HS-5 (cell line): ENCODE results near the gene RNF25.

Experiments used
- DNase-seq: peaks from one replicate; pipeline ENCODE4 v3.0.0-alpha.2; 2012; ENCODE audit warnings: low read depth

Gene RNF25

DNA sequence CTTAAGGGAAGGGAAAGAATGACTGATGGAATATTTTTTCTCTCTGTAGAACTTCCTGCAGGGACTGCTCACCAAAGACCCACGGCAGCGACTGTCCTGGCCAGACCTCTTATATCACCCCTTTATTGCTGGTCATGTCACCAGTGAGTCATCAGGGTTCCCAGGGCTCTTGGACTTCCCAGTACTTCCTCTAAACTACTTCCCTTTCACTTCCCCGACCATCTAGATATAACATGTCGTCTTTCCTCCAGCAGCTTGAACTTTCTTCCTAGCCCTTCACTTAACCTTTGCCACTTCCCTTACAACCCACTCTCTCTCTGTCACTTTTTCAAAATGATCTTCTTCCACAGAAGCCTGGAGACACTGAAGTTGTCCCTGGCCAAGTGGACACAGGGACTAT lies 7.3 kb upstream of the RNF25 start:
- DNase-seq: no peak

DNA sequence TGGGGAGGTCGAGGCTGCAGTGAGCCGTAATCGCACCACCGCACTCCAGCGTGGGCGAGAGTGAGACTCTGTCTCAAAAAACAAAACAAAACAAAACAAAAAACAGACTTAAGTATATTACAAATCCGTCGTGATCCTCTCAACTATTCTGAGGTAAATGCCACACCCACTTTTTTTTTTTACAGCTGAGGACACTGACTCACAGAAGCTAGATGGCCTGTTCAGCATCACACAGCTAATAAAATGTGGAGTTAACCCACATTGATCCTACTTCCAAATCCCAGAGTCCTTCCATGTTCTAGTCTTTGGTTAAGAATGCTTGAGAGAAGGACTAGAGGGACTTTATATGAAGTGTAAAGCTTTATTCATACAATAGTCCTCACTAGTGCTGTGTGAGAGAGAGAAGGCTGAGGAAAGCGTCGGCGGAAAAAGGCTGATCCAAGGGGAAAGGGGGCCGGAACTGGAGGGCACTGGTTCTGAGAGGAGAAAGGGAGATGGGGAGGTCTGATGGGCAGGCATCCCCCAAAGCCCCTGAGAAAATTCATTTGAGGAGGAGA lies 627 bp downstream of the RNF25 start:
- DNase-seq: no peak

DNA sequence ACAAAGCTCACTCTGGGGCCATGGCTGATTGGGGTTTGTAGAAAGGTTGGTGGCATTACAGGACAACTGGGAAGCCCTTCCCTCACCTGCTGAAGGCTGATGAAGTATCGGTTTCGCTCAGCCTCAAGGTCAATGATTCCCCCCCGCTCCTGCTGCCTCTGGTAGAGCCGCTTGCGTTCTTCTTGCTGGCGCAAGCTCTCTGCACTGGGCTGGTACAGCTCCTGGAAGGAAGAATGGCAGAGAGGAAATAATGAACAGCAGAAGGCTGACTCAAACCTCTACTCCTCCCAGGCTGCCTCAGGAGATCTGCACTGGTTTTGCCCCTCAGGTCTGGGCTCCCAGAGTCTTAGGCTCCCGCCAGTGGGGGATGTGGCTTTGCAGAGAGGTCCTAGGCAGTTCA lies 7.1 kb downstream of the RNF25 start:
- no peak for DNase-seq

DNA sequence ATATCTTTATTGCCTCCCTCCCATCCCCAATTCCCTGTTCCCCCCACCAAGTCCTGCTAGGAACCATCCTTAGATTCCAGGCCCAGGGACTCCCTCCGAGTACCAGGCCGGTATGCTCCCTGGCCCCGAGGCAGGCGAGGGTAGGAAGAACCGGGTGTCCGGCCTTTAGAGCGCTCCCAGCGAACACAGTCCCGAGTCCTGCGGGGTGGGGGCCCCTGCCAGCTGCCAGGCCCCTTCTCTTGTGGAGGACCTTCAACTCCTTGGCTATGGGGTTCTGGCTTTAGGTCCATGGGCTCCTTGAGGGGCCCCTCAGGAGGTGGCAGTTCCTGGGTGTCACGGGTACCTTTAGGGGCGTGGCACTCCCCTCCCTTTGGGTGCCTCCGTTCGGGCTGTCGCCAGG lies 7.9 kb downstream of the RNF25 start:
- DNase-seq: no peak

DNA sequence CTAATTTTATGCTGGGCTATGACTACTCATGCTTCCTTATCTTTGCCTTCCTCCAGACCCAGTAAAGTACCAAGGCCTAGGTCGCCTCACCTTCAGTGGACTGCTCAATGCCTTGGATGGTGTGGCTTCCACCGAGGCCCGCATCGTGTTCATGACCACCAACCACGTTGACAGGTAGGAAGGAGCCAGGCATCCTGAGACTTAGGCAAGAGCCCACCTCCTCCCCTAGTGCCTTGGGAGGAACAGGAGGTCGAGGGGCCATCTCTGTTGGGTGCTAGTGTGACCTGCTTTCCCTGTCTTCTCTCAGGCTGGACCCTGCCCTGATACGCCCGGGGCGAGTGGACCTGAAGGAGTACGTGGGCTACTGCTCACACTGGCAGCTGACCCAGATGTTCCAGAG lies 9.0 kb downstream of the RNF25 start:
- DNase-seq: no peak

DNA sequence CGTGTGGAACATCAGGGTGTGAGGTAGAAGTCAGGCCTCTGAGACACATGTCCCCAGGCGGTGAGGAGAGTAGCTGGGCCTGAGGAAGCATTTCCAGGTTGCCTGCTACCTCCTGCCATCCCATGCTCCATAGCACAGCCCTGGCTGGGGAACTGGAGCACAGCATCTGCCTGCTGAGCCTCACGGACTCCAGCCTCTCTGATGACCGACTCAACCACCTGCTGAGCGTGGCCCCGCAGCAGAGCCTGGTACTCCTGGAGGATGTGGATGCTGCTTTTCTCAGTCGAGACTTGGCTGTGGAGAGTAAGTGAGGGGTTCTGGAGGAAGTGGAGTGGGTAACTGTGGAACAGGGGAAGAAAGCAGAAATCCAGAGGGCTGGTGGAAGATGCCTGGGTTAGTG lies 9.4 kb downstream of the RNF25 start:
- DNase-seq: no peak

DNA sequence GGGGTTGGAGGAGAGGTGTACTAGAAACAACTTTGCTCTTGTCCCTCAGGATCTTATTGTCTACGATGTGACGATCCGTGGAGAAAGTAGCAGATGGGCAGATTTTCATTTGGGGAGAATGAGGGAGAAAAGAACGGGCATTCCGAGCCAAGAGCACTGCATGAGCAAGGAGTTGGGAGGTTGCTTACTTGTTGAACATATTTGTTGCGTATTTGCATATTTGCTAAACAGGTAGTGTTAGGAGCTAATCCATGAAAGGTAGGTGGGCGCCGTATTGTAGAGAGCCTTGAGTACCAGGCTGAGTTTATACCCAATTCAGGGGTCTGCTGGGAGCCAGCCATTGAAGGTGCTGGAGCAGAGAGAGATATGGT lies 11.8 kb downstream of the RNF25 start:
- DNase-seq: no peak

DNA sequence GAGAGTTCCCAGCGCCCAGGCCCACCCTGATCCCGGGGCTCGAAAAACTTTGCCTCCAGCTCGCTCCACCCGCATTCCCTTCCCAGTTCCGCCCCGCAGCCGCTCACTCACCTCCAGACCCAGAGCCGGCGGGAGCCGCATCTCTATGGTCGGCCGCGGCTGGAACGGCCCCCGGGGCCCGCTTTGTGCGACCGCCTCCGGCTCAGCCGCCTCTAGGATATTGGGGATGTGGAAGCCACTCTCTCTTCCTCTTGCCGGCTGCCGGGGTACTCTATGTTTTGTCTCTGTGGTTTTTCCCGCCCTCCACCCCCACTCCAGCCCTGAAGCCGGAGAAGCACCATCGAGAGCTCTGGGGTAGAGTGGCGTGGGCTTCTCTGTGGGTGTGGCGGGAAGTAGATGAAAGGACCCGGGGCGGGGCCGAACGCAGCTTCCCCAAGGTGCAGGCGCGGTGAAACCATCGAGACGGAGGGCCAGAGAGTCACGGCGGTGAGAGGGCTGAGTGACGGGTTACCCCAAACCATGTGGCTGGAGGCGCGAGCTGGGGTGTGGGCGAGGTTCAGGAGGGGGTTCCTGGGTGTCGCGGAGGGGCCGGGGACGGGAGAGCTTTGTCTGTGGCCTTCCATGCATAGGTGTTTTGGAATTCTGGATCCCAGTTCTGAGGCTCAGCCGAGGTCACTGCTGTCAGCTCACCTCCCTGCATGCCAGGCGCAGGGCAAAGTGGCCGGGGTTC lies 12.4 kb downstream of the RNF25 start, which contains the start of the genes BCS1L and ZNF142:
Gene BCS1L, plus strand, starts transcription at position 426 of the 730 bp plus-strand sequence. CDS start 1,305 bp downstream, outside the sequence.
Gene ZNF142, minus strand, starts transcription at position 366 of the 730 bp plus-strand sequence. CDS start 3,194 bp downstream, outside the sequence.
- DNase-seq: peak; percentile 64

DNA sequence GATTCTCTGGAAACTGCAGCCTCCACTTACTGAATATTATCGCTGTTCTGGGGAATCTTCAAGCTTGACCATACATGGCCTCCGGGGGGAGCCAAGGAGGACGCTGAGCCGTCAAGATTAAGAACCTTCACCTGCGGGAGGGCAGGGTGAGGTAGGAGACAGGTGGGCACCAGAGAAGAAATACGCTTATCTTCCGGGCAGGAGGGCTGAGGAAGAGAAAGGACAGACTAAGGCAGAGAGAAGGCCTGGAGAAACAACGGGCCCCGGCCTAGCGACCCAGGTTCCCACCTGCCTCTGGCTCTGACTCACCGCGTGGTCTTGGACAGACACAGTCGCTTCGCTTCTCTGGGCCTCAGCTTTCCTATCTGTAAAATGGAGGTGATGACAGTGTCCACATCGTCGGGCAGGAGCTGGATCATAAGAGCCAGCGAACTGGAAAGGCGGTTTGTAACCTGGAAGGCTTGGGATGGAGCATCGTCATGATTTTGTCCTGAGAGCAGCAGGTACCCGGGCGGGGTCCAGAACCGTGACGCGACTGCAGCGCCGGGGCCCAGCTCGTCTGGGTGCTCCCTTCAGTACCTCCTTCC lies 13.0 kb downstream of the RNF25 start:
- DNase-seq: no peak

DNA sequence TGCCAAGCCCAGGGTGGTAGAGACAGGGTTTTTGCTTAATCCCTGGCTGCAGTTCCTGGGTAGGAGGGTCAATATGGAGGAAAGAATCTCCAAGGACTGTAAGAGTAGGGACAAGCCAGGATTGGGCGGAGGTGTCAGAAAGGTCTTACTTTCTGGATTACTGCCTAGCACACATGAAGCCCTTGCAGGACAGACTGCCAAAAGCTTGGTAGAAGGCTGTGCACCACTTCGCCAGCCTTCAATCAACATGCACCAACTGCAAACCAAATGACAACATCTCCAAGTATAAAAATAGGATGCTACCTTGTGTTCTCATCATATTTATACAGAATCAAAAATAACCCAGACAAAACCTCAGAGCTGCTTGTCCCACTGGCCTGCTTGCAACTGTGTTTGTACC lies 16.1 kb downstream of the RNF25 start:
- DNase-seq: no peak

DNA sequence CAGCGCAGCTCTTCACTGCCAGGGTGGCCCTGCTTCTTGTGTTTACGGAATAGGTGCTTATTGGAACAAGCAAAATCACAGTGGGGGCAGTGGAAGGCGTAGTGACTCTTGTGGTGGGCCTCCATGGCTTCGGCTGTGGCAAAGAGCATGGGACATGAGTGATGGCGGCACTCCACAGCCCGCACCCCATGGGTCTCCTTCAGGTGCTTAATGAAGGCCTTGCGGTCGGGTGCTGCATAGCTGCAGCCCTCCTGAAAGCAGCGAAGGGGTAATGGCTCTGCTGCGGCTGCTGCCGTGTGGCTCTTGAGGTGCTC lies 23.1 kb downstream of the RNF25 start:
- DNase-seq: no peak

DNA sequence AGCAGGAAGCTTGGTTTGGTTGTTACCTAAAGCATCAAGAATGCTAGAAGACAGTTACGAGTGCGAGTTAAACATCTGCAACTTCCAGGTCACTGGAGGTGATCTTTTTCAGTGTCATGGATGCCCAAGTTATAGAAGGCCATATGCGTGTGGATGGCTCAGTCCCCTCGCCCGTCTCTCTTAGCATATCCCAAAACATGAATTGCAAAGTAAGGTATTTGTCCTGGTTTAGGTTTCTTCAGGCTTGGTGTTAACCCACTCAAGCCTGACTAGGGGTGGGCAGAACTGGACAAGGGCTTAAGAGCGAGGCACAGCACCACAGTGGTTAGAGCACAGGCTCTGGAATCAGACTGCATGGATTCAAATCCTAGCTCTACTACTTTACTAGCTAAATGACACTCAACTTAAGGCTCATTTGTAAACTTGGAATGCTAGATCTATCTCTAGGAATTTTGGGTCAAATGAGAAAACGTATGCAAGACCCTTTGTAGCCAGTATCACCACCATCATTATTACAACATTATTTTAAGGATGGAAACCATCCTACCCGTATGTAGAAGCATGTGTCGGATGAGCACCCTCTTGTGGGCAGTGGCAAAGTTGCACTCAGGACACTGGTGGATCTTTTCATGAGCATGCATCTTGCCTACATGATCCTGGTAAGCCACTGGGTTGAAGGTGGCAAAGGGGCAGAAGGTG lies 23.6 kb downstream of the RNF25 start:
- no peak for DNase-seq

DNA sequence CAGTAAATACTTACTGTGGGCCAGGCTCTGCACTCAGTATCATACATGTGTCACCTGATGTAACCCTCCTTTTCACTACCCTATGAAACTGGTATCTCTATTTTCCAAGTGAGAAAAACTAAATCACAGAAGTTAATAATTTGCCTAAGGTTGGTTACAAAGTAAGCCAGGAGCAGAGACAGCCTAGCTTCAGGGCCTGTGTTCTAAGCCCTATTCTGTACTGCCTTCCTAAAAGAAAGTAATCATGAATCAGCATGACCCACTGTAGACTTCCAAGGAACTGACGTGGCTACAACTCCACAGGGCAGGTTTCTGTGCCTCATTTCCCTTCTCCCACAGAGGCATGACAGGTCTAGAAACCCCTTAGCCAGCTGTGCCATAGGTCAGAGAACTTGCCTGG lies 26.7 kb downstream of the RNF25 start:
- DNase-seq: no peak

DNA sequence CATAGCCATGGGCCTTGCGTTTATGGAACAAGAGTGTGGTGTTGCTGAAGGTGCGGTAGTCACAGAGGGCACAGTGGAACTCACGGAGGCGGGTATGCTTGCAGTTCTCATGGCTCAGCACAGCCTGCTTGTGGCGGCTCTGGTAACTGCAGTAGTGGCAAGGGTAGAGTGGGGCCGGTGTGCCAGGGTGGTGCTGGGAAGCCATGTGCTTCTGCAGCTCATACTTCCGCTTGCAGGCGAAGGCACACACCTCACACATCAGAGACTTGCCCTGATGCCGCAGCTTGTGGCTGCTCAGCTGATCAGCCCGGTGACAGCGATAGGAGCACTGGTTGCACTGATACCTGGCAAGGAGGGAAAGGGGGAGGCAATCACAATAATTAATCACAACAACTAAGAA lies 27.1 kb downstream of the RNF25 start:
- DNase-seq: no peak

DNA sequence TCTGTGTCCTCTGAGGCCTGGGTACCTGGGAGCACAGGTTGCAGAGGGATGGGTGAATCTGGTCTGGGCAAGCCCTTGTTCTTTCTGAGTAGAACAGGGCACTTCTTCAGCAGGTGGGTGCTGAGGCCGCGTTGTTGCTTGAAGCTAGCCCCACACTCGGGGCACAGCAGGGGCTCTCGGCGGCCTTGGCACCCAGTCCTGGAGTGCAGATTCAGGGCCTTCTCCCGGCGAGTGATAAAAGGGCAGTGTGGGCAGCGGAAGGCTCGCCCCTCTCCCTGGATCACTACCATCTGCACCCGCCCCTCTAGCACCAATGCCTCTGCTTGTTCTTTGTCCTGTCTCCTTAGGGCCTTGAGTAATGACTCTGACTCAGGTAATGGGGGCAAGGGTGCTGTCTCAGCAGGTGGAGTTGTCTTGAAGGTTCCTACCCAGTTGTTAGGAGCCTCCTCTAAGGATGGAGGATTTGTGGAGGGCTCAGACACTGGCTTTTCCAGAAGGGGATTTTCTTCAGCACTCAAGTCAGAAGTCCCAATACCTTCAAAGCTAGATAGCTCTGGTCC lies 28.0 kb downstream of the RNF25 start:
- DNase-seq: no peak

DNA sequence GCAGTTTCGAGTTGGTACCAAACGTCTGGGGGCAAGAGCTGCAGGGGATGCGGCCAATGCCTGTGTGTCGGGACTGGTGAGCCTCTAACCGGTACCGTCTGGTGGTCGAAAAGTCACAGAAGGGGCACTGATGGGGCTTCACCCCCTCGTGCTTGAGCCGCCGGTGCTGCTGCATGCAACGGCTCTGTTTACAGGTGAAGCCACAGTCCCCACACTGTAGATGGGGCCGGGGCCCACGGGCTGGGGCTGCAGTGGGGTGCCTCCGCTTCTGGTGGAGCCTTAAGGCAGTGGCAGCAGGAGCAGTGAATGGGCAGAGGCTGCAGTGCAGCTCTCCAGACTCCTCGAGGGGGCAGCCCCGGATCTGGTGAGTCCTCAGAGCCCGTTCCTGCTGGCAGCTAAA lies 29.0 kb downstream of the RNF25 start:
- no peak for DNase-seq

DNA sequence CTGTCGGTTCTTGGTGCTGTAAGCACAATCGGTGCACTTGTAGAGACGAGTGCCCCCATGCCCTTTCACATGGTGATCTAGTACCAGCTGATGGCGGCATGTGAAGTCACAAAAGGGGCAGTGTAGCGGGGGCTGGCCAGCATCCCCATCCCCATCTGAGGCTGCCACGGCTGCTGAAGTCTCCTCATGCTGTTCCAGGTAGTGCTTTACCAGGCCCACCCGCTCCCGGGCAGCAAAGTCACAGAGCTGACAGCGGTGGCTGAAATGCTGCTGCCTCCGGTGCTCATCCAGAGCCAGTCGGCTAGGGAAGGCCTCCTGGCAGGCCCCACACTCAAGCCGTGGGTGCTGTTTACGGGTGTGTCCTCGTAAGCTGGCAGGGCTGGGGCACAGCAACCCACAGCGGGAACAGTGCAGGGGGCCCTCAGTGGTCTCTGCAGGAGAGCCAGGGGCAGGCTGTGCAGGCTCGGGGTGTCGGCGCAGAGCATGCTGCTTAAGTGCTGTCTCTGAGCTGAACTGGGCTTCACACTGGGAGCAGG lies 29.6 kb downstream of the RNF25 start:
- DNase-seq: no peak

DNA sequence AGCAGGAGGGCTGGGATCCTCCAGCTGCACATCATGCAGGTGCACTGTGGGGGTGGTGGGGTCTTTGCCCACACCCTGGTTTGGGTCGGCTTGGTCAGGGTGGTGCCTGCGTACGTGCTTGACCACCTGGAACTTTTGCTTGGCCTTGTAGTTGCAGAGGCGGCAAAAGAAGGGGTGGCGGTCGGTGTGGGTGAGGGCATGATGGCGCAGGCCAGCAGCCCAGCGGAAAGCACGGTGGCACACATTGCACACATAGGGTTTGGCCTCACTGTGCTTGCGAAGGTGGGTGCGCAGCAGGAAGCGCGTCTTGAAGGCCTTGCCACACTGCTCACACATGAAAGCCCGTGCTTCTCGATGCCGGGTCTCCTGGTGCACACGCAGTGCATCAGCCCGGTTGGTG lies 33.4 kb downstream of the RNF25 start:
- DNase-seq: no peak

DNA sequence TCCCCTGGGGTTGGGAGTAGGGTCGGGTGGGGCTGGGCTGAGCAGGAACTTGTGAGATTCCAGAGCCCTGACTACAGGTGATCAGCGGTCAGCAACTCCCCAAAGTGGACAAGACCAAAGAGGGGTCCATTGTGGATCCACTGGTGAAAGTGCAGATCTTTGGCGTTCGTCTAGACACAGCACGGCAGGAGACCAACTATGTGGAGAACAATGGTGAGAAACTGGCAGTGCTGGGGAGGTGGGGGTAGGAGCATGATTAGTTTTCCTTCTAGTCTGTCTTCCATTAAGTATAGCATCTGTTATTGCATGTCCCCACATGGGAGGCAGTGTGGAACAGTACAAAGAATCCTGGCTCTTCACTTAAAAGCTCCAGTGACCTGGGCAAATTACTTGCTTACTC lies 36.1 kb downstream of the RNF25 start:
- no peak for DNase-seq

DNA sequence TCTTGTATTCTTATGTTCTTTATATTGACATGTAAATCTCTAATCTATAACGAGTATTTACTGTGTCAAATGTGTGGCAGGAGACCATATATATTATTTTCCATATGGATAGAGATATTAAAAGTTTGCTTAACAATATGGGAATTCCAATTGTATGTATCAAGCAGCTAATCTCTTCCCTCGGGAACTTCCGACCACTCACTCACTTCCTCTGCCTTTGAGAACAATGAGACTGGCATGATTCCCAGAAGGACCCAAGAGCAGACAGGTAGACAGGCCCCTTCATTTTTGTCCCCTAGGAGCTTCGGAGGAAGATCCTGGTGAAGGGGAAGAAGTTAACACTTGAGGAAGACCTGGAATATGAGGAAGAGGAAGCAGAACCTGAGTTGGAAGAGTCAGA lies 40.0 kb downstream of the RNF25 start:
- peak; percentile 65 for DNase-seq

DNA sequence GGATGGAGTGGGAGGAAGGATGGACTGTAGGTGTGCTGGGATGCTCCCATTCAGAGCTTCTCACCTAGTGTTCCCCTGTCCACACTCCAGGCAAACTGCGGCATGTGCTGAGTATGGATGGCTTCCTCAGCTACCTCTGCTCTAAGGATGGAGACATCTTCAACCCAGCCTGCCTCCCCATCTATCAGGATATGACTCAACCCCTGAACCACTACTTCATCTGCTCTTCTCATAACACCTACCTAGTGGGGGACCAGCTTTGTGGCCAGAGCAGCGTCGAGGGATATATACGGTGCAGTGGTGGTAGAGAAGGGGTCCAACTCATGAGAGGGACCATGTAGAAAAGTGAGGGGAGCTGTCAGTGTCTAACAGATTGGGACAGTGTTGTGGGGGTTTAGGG lies 43.9 kb downstream of the RNF25 start:
- DNase-seq: no peak

DNA sequence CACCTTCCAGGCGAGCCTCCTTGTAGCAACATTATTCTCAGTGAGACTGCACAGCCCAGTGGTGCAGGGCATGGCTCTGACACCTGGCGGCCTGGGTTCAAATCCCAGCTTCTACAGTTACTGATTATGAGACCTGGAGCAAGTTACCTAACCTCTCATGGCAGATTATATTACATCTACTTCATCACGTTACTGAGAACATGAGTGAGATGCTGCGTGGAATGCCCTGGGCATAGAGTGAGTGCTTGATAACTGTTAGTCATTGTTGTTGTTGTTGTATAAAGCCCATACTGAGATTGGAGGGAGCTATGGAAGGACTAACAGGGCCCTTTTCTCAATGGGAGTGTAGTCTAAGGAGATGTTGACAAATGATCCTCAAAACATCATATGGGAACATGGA lies 45.4 kb downstream of the RNF25 start:
- no peak for DNase-seq

DNA sequence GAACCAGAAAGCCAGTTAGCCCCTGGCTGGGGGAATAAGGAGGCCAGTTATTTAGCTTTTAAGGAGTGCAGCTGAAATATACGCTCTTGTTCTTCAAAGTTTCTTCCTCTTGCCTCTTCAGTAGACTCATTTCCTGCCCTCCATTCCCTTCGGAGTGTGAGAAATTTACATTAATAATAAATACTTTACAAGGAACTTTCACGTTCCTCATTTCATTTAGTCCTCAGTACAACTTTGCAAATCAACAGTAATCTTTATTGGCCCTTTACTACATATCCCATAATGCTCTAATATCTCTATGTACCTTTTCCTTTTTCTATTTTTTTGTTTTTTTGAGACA lies 48.5 kb downstream of the RNF25 start:
- no peak for DNase-seq
